Measurements from ENCODE around the gene UVRAG. TPM values are rescaled to one million over a fixed set of nuclear protein-coding genes. Genes with fewer than 3 reads are reported as not detected.

The UVRAG gene
- total and polyA plus RNA-seq, 2 of the 4 experiments (the other 2 are of a cell fraction) = 5.6 to 10.9 TPM

DNA sequence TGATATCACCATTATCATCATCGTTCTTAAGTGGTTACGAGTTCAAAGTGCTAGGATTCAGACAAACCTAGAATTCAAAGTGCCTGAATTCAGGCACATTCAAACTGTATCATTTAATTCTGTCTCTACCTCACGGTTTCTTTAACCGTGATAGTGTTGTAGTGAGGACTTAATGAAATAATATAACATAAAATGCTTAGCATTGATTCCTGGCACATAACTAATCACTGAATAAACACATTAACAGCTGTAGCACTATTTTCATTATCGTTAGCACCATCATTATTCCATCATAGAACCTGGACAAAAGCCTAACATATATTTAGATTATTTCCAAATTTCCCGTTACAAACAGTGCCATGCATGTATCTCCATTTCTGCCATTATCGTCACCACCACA, 289.3 kb downstream of the UVRAG start:
- no peak overlapping the region for H3K4me3 ChIP-seq (ENCODE audit: insufficient read depth, low read depth, low read length)
- H3K79me1 ChIP-seq (ENCODE audit: low read depth in 1 of 2, low read length in 2 of 2) = no peaks in the 10 kb centered on the region
- H2BK120ac ChIP-seq (ENCODE audit: low read depth, low read length) = no peak overlapping the region
- in situ Hi-C loops (cut with MboI; ENCODE audit: low sequenced_read_pairs) = no loop called here
- no peaks in the 10 kb centered on the region for H3K36me3 ChIP-seq (ENCODE audit: control insufficient read depth, insufficient read depth, low read length)
- no peak overlapping the region for H2BK5ac ChIP-seq (ENCODE audit: low read depth, low read length, poor library complexity, severe bottlenecking)
- no peak overlapping the region for H3K4ac ChIP-seq (ENCODE audit: low read depth, low read length)
- WGBS, 2 experiments (ENCODE audit: extremely low coverage in 2 of 2, insufficient read length in 1 of 2) = 33% methylated on average over 1 of the region's 7 CpGs; no CpG with 5 or more reads in 1 of the 2 experiments
- no peaks in the 10 kb centered on the region for H4K20me1 ChIP-seq (ENCODE audit: insufficient read depth, low read length)
- ChIA-PET POLR2A (ENCODE audit: unreplicated experiment) (no interaction called here), CTCF (no interaction called here)
- H3K4me2 ChIP-seq (ENCODE audit: low read depth, low read length) = no peak overlapping the region
- H2BK20ac ChIP-seq (ENCODE audit: low read depth, low read length) = no peak overlapping the region
- H2AFZ ChIP-seq (replicated peaks; ENCODE audit: low read length, poor library complexity) = no peak overlapping the region
- no peak overlapping the region for H2AK5ac ChIP-seq (ENCODE audit: low read depth, low read length)
- TF ChIP-seq BHLHE40 (IDR thresholded peaks at IDR 0.05; ENCODE audit: low read depth, low read length) (no peak), SMC3 (IDR thresholded peaks at IDR 0.05; ENCODE audit: low read depth, low read length) (no peak), CHD1 (IDR thresholded peaks at IDR 0.05; ENCODE audit: low read depth, low read length) (no peak), RCOR1 (IDR thresholded peaks at IDR 0.05; ENCODE audit: insufficient replicate concordance, low read length) (no peak), CTCF (conservative IDR thresholded peaks at IDR 0.05; ENCODE audit: low read depth, low read length) (no peak), FOS (IDR thresholded peaks at IDR 0.05; ENCODE audit: low read depth, low read length) (no peak), NFE2L2 (IDR thresholded peaks at IDR 0.05; ENCODE audit: low read depth, low read length) (no peak), CEBPB (IDR thresholded peaks at IDR 0.05; ENCODE audit: low read depth, low read length) (no peak), POLR2A (IDR thresholded peaks at IDR 0.05; ENCODE audit: low read depth, low read length) (no peak), RAD21 (IDR thresholded peaks at IDR 0.05; ENCODE audit: low read length) (no peak), MAFK (IDR thresholded peaks at IDR 0.05; ENCODE audit: low read depth, low read length) (no peak), MAZ (IDR thresholded peaks at IDR 0.05; ENCODE audit: borderline replicate concordance, low read depth, low read length) (no peak), MXI1 (IDR thresholded peaks at IDR 0.05; ENCODE audit: borderline replicate concordance, low read depth, low read length) (no peak), USF2 (IDR thresholded peaks at IDR 0.05; ENCODE audit: low read depth, low read length) (no peak), RFX5 (IDR thresholded peaks at IDR 0.05; ENCODE audit: low read depth, low read length) (no peak), ELK1 (IDR thresholded peaks at IDR 0.05; ENCODE audit: borderline replicate concordance, low read depth, low read length) (no peak)
- H3K27ac ChIP-seq (ENCODE audit: insufficient read depth, low read length) = no peak overlapping the region
- no peak overlapping the region for H2BK15ac ChIP-seq (ENCODE audit: low read depth, low read length)
- ATAC-seq (ENCODE audit: low read depth) (no peak), DNase-seq (no peak)
- H3K18ac ChIP-seq (ENCODE audit: low read depth, low read length) = no peak overlapping the region; the same call in 1 of the 2 replicates
- no peak overlapping the region for H3K14ac ChIP-seq (replicated peaks; ENCODE audit: low read depth, low read length)
- BruUV-seq (replicated peaks) = no TSS peak
- no peak overlapping the region for H2AK9ac ChIP-seq (replicated peaks; ENCODE audit: low read depth, low read length, poor library complexity)
- no peak overlapping the region for H3K56ac ChIP-seq (ENCODE audit: extremely low read depth, insufficient read depth, low read length)
- H4K91ac ChIP-seq (ENCODE audit: insufficient read depth, low read depth, low read length) = no peak overlapping the region
- H3K23ac ChIP-seq (ENCODE audit: low read depth, low read length) = no peak overlapping the region
- H3K9me3 ChIP-seq (ENCODE audit: control insufficient read depth, insufficient read depth, low read length) = no peaks in the 10 kb centered on the region
- 0 out of 2 replicates have a peak, but pooled peaks cover 3% of the 10 kb centered on the region for H3K9me1 ChIP-seq (ENCODE audit: insufficient read depth, low read length)
- no peak overlapping the region for H4K8ac ChIP-seq (ENCODE audit: low read depth in 2 of 2, low read length in 2 of 2)
- peak overlapping the region; percentile 63; the same call in 1 of the 2 replicates for H4K5ac ChIP-seq (ENCODE audit: low read depth, low read length)
- intact Hi-C loops (cut with micrococcal nuclease) = no loop called here
- dilution Hi-C loops (cut with HindIII; ENCODE audit: low sequenced_read_pairs, unreplicated experiment) = no loop called here
- H3K27me3 ChIP-seq (ENCODE audit: control insufficient read depth, insufficient read depth, low read length) = no peaks in the 10 kb centered on the region
- peaks cover 8% of the 10 kb centered on the region; the same call in 1 of the 2 replicates for H3K4me1 ChIP-seq (ENCODE audit: control insufficient read depth, insufficient read depth, low read length)
- H3K9ac ChIP-seq (ENCODE audit: low read depth, low read length) = no peak overlapping the region

Measured in IMR-90 (cell line).